NCI-H524 treated with DMSO at 0.1 percent for 48 hours (cell line): ENCODE data around the gene MYO1E.

ENCODE experiments used
- DNase-seq: peaks from one replicate; lab custom pipeline; 2025; lab: John Stamatoyannopoulos, UW

Gene MYO1E

DNA sequence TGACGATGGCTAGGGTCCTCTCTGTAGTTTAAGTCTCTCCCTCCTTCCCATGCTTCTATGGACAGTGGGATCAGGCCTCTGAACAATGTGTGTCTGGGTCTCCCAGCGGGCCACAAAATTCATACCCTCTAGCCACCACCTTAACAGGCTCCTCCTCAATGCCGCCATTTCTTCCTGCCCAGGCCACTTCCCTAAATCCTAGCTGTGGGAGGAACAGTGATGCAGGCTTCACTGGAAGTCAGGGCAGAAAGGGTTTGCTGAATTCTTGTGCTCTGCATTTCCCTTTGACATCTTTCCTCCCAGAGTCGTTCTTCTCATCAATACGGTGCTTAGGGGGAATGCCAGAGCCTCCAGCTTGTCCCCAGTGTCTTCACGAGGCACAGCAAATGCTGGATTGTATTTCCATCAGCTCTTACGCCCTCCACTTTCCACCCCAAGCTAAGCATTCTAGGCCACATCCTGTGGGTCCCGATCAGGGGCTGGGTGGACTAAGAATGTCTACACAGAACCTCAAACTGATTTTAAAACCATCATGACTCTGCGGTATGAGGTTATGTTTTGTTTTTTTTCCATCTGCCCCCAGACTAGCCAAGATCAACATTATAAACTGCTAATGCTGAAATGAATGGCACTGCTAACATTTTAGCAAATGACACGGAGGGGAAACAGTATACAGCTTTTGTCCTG, 177.9 kb downstream of the MYO1E start:
- DNase-seq = no peak

DNA sequence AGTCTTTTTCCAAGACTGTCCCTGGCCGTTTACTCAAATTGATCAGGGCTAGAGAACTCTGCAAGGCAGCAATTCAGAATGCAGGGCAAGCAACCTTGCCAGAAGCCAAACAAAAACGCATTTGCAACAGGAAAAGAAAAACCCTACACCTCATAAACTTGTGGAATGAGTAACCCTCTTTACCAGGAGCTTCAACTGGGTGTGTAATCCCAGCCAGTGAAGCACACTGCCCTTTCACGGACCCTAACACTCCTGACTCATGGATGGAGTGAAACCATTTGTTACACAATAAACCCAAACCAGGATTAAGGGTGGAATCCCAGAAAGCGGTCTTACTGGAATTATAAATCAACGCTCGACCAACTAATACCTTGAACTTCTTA, 180.8 kb downstream of the MYO1E start:
- no peak for DNase-seq

DNA sequence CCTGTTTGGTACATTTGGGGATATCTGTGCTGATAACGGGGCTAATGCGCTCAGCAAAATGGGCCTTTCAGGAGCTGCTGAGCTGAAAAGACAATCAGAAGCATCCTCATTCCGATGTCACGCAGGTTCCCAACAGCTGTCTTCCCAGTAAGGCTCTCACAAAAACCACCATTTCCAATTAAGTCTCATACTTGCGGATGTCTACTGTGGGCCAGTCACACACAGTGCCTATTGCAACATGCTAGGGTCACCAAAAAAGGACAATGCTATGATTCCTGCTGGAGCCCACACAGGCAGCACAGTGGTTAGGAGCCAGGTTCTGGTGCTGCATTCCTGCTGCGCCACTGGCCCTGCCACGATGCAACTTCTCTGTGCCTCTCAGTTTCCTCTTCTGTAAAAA, 182.4 kb downstream of the MYO1E start:
- no peak for DNase-seq

DNA sequence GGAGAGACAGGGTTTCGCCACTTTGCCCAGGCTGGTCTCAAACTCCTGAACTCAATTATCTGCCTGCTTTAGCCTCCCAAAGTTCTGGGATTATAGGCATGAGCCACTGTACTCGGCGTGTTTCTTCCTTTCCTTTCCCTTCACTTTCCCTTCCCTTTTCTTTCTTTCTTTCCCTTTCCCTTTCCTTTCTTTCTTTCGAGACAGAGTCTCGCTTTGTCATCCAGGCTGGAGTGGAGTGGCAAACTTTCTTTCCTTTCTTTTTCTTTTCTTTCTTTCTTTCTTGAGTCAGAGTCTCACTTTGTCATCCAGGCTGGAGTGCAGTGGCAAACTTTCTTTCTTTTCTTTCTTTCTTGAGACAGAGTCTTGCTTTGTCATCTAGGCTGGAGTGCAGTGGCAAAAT, 183.4 kb downstream of the MYO1E start:
- DNase-seq = no peak

DNA sequence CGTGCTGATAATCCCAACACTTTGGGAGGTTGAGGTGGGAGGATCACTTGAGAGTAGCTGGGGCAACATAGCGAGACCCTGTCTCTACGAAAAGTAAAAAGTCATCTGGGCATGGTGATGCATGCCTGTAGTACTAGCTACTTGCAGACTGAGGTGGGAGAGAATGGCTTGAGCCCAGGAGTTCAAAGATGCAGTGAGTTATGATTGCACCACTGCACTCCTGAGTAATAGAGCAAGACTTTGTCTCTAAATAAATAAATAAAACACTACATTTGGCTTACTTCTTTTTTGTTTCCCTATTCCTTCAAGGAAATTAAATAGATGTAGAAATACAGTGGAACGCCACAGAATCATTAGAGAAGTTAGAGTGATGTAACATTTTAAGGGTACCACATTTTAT, 186.2 kb downstream of the MYO1E start:
- no peak for DNase-seq

DNA sequence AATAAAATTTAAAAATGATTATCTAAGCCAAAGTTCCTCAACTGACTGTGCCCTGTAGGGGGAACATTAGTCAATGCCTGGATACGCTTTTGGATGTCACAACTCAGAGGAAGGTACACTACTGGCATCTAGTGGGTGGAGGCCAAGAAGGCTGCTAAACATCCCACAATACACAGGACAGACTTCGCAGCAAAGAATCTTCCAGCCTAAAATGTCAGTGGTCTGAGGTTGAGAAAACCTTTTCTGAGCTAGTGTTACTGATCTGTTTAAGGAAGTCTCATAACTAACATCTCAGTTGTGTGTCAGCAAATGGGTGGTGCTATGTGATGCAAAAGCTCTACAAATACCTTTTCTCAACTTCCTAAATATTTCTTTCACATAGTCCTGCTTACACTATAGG, 186.9 kb downstream of the MYO1E start:
- no peak for DNase-seq

DNA sequence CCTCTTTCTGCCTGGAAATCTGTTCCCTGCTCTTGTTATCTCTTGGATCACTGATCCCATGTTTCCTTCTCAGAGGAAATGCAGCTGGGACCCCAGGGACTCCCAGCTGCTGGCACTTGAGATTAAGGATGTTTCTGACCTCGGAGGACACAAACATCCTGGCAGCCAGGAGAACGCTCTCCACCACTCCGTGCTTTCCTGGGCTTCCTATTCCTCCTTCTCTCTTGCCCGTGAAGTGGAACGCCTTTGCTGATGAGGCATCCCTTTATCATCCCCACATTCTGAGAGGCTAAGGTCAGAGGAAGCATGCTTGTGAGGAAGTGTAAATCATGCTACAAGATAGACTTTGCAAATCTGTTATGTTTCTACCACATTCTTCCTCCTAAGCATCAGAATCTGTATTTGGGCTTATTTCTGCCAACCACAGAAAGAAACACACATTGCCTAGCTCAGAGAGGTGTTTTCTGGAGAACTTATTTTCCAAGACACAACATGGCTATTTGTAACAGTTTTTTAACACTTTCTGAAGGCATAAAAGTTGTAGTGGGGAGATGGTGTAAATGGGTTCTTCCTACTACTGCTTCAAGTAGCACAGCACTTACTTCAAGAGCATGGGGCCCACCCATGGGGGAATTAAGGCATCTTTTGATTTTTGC, 191.6 kb downstream of the MYO1E start:
- DNase-seq = no peak

DNA sequence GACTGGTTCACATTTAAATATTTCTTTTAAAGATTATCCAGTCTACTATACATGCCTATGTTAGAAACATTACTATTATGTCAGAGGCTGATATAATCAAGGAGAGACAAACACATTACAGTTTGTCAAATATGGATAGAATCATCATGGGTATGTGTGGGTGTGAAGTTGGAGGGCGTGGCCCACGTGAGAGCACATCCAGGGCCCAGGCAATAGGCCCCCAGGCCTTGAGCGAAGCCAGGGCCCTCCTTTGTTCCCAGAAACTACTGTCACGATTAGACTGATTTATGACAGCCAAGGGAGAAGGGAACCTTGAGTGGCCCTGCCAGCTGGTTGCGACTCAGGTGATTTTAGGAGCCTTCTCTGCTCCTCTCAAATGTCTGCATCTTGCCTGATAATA, 193.0 kb downstream of the MYO1E start:
- peak; percentile 56 for DNase-seq

DNA sequence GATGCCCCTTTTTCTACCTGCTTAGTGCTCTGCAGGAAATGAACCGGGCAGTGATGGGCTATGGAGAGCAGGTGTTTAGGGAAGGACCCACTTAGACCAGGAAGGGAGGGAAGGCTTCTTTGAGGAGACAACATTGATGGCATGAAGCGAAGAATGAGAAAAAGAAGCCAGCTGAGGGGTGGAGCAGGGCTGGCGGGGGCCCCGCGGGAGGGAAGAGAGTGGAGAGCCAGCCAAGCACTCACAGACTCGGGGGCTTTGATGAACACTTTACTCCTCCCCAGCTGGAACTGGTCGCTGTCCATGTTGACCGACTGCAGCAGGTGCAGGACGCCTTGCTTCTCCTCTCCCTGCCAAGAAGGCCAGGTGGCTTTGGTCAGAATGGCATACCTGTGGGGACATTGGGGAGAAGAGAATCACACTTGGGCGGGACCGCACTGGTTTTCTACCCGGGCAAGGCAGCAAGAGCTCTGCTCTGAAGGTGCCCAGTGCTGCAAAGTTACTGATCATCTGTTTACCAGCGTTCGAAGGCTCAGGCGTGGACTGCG, 194.4 kb downstream of the MYO1E start:
- no peak for DNase-seq

DNA sequence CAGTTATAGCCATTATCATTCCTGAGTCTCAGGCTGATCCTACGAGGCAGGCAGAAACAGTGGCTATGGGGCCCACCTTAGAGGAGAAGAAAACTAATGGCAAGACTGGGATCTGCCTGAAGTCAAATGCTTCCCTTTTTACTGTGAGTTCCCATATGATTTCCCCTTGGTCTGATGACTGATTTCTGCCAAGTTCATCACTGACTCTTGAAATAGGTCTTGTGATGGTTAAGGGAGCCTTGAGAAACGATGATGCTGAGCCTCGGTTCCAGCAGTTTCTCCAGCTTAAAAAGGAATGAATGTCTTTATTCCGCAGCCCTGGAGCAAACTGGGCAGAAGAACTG, 195.4 kb downstream of the MYO1E start:
- DNase-seq = no peak

DNA sequence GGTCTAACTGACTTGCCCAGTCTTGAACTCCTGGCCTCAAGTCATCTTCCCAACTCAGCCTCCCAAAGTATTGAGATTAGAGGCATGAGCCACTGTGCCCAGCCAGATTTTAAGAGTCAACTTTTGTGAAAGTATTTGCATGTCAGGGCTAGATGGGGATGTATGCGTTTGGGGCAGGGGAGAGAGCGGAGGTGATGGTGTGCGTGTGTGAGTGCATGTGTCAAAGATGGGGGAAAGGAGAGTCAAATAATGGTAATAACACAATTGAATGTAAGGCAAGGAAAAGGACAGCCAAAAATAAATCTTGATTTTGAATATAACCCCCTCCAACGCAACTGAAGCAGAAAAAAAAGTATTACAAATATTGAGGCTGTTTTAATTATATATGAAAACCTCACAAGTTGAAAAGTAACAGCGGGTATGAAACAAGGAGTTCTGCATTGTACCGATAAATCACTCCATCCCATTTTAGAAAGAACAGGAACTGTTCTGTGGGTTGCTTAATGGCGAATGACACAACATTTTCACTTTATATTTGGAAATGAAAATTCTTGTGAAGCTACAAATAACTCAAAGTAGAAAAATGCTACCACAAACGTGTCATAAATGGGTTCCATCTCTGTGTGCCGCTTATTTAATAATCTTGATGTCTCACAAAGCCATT, 195.9 kb downstream of the MYO1E start:
- DNase-seq = no peak

DNA sequence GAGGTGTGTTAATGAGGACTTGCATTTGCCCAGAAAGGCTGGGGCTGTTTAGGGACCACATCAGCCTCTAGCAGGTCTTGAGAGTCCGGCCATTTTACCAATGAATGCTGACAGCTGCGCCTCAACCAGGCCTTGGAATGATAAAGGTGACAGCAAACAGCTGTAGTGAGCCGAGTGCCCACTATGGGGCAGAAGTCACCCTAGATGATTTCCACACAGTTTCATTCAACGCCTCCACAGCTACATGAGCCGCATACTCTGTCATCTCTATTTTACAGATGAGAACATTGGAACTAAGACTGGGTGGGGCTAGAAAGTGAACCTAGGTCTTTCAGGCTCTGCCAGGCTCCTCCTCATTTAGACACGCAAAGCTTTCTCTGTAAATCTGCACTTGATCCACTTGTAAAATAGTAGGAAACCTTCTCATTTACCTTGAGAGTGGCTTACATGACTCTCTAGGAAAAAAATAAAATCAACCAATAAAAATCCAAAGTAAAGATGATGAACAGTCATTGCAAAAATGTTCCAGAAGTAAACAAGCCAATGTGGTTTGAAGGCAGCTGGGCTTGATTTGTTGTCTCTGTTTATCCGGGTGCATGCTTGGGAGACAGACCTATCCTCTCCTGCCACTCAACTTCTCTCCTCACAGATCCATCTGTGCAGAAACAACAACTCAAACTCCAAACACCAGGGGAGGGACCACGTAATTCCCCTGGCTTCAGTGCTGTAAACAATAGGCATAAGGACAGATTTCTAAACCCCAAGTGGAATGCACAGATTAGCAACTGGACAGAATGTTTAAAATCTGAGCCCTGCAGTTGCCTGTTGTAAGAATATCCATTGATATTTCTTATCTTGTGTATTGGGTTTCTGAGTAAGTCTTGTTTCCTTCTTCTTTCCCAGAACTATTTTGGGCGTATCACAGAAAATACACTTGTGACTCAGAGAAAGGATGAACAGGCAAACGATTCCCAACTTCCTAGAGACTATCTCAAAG, 197.5 kb downstream of the MYO1E start:
- DNase-seq = peak; percentile 75

DNA sequence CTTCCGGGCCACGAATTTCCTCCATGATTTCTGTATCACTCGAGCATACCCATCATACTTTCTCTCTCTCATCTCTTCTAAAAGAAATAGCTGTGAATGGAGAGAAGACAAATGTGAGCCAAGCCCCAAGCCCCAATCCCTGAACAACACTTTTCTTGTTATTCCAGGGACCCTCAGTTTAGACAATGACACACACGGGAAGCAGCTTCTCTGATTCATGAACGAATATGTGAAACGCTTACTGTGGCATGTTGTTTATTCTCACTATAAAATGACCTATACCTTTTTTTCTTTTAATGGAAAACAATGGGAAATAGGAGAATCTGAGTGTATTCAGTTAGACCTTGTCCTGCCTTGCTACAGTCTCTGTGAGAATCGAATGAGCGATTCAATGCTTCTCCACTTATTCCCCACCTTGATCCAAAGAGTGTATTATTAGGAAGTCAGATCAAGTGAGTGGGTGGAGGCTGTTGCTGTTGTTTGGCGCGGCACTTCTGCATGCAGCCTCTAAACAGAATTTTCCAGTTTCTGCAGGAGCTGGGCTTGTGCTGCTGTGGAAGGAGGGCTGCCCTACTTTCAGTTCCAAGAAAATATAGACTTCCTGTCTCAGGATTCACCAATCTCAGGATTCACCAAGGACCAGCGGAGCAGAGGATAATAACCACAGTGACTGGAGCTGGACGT, 198.4 kb downstream of the MYO1E start:
- no peak for DNase-seq

DNA sequence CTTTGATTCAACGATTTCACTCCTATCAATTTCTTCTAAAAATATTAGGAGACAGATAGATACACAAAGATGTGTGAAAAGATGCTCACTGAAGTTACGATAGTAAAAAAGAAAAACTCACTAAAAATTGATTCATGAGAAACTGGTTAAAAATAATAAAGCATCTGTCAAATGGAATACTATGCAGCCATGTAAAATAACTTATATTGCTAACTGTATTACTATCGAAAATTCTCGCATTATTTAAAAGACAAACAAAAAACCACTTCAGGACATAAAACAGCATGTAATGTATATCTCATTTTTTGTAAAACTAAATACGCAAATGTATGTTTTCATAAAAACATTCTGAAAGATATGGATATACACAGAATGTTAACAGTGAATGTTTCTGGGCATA, 199.5 kb downstream of the MYO1E start:
- no peak for DNase-seq

DNA sequence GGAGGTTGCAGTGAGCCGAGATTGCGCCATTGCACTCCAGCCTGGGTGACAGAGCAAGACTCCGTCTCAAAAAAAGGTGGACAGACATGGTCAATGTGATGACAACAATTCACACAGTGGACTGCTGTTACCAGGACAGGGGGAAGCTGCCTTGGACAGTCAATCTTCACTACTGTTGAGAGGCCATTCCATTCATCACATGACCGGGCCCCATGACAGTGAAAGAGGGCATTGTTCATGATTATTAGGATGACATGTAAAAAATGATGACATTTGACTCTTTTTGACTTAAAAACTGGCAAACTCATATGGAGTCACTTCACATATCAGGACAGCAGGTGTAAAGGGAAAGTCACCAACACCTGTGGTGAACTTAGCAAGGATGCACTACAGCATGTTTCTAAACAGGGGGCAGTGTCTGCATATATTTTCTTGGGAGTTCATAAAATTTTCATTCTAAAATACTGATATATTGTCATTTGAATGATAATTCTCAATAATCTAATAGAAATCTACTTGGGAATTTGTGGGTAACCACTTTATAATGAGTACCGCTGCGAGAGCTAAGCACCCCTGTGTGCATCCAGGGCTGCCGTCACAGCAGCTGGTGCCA, 200.3 kb downstream of the MYO1E start:
- DNase-seq = no peak

DNA sequence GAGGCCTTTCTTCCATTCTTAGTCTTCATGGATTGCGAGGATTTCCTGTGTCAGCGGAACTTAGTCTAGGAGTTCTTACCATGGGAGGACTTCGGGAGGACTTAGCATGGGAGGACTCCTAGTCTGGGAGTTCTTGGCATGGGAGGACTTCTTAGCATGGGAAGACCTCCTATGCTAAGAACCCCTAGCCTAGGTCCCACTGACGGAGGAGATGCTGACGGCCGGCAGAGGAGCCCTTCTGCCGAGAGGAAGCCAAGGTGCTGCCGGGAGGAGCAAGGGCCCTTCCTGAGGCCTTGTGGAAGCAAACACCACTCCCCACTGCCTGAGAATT, 201.6 kb downstream of the MYO1E start:
- no peak for DNase-seq

DNA sequence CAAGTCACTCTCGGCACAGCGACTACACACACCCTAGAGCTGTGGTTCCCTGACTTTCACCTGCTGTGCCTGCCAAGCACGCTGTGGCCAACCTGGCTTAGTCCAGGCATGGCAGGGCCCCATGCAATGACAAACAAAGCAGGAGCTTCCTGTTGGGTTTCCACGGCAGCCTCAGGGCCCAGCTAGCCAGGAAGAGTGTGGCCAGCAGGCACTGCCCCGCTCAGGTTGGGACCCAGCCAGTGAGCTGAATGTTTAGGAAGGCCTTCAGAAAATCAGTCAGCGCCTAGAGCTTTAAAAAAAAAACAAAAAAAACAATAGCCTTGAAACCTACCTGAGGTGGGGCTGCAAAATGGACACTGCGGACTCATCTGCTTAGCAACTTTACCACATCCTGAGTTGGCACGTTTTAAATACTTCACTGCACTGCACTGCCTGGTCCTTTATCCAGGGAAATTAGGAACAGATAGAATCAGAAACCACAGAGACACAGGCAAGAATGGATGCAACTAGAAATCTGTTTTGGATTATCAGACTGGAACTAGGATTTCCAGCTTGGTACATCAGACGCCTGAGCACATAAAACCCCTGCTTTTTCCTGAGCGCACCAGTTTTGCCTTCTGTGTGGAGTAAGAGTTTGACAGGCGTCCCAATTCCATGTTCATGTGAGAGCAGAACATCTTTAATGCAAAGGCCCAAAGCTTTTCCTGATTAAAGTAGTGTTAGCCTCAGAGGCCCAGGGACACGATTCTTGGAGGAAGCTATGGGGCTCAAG, 202.2 kb downstream of the MYO1E start:
- no peak for DNase-seq

DNA sequence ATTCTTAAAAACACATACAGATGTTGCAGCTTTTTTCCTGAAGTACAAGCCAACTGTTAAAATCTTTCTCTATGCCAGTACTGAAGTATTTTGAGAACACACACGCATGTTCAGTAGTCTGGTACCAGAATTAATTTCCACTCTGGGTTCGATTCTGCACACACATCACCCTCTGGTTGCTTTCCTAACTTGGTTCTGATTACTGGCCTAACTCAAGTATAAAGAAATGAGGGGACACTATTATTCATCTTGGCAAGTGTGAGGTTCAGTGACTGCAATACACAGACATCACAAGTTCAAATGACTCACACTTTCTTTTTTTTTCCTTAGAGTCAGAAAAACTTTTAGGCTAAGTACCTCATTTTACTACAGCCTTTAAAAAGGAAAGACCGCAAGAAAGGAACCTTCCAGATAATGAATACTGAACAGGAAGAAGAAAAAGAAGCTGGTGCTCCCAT, 203.4 kb downstream of the MYO1E start:
- DNase-seq = no peak

DNA sequence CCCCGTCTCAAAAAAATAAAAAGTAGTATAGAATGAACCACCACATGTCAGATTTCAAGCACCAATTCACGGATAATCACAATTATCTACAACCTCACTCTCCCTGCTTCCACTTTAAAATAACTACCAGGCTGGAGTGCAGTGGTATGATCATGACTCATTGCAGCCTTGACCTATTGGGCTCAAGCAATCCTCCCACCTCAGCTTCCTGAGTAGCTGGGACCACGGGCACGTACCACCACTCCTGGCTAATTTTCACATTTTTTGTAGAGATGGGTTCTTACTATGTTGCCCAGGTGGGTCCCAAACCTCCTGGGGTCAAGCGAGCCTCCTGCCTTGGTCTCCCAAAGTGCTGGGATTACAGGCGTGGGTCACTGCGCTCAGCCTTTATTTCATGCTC, 204.1 kb downstream of the MYO1E start:
- DNase-seq = no peak

DNA sequence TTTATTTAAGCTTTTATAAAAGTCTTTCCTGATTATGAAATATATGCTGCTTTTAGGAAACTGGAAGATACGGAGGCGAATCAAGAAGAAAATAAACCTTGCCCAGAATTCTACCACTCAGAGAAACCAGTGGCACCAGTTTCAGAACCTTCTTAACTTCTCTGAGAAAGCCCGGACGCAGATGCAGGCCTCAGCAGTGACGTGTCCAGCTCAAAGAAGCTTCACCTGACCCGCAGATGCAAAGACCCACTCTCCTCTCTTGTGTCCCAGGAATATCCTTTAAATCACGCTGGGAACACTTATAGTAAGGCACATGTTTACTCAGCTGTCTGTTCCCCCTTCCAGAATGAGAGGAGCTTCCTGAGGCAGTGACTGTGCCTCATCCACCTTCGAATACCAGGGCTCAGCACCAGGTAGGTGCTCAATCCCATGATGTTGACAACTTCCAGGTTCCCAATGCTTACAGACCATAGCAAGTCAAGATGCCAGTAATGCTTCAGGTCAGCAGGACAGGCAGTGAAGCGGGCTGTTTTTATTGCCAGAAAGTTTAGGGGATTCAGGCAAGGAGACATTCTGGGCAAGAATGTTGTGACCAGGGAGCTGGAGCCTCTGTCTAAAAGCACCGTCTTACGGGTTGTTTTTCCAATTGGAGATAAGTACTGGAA, 205.9 kb downstream of the MYO1E start:
- no peak for DNase-seq
